Measurements from ENCODE around the gene HMCN2.

- TF ChIP-seq EZH2 (IDR thresholded peaks at IDR 0.05; ENCODE audit: insufficient read depth, poor library complexity, severe bottlenecking) (no peak), EZH2phosphoT487 (IDR thresholded peaks at IDR 0.05; ENCODE audit: insufficient read depth, low read depth) (no peak)
Measured at GRCh38 chr9:130333041-130333711, 67.6 kb downstream of the HMCN2 start.

Data from GM23248 (cell line).